DOHH2 (cell line): ENCODE results near the gene PPM1F.

Source experiments
- H3F3A ChIP-seq: fragments of 200-600 bp; sonication (generic), shearing (Covaris generic); 2 replicates; pipeline ENCODE4 v1.6.0; 2016; ENCODE audit warnings: antibody characterized with exemption, mild to moderate bottlenecking; ENCODE audit not compliant: control insufficient read depth, insufficient read depth
- H3K27ac ChIP-seq: fragments of 200-600 bp; sonication (generic); 2 replicates; pipeline ENCODE4 v1.5.1; 2014; ENCODE audit warnings: low read depth, mild to moderate bottlenecking, low read length, moderate library complexity
- H3K27me3 ChIP-seq: fragments of 200-600 bp; sonication (generic); 2 replicates; pipeline ENCODE4 v1.6.1; 2014; ENCODE audit warnings: mild to moderate bottlenecking, low read length, mixed read lengths; ENCODE audit not compliant: control insufficient read depth
- H3K36me3 ChIP-seq: fragments of 200-600 bp; sonication (generic); 2 replicates; pipeline ENCODE4 v1.6.1; 2014; ENCODE audit warnings: mild to moderate bottlenecking, low read length, moderate library complexity, mixed read lengths; ENCODE audit not compliant: control insufficient read depth
- H3K4me1 ChIP-seq: fragments of 200-600 bp; sonication (generic); 2 replicates; pipeline ENCODE4 v1.6.1; 2014; ENCODE audit warnings: mild to moderate bottlenecking, low read length, mixed read lengths; ENCODE audit not compliant: control insufficient read depth
- H3K4me2 ChIP-seq: fragments of 200-600 bp; sonication (generic); 2 replicates; pipeline ENCODE4 v1.6.0; 2014; ENCODE audit warnings: mild to moderate bottlenecking, low read length, moderate library complexity
- H3K4me3 ChIP-seq: fragments of 200-600 bp; sonication (generic); 2 replicates; pipeline ENCODE4 v1.5.1; 2014; ENCODE audit warnings: mild to moderate bottlenecking, low read length, mixed read lengths
- H3K79me2 ChIP-seq: fragments of 200-600 bp; sonication (generic); 2 replicates; pipeline ENCODE4 v1.6.1; 2014; ENCODE audit warnings: mild to moderate bottlenecking, low read length, mixed read lengths; ENCODE audit not compliant: control insufficient read depth
- H3K9me2 ChIP-seq: fragments of 200-600 bp; sonication (generic); replicated peaks from 2 replicates; pipeline ENCODE4 v1.6.1; 2014; ENCODE audit warnings: mild to moderate bottlenecking, low read length, mixed read lengths; ENCODE audit not compliant: control insufficient read depth
- H3K9me3 ChIP-seq: fragments of 200-600 bp; sonication (generic); 2 replicates; pipeline ENCODE4 v1.6.1; 2014; ENCODE audit warnings: antibody characterized with exemption, low read length, mixed read lengths; ENCODE audit not compliant: control insufficient read depth, insufficient read depth
- H4K20me1 ChIP-seq: fragments of 200-600 bp; sonication (generic); 2 replicates; pipeline ENCODE4 v1.6.0; 2014; ENCODE audit warnings: low read depth, mild to moderate bottlenecking, antibody characterized with exemption, low read length, moderate library complexity; ENCODE audit not compliant: control insufficient read depth, insufficient read depth
- EZH2phosphoT487 ChIP-seq: fragments of 200-600 bp; sonication (generic); IDR thresholded peaks from 2 replicates; pipeline ENCODE4 v1.6.1; 2017; ENCODE audit warnings: borderline replicate concordance, mild to moderate bottlenecking, antibody characterized with exemption, low read length, moderate library complexity, mixed read lengths
- TF ChIP-seq, protein P1 (sequence below): fragments of 200-600 bp; sonication (generic); IDR thresholded peaks from one replicate; pipeline ENCODE4 v1.5.1; 2014; ENCODE audit warnings: antibody characterized with exemption, mild to moderate bottlenecking, low read depth, low read length; ENCODE audit not compliant: poor library complexity, severe bottlenecking

The PPM1F gene

DNA sequence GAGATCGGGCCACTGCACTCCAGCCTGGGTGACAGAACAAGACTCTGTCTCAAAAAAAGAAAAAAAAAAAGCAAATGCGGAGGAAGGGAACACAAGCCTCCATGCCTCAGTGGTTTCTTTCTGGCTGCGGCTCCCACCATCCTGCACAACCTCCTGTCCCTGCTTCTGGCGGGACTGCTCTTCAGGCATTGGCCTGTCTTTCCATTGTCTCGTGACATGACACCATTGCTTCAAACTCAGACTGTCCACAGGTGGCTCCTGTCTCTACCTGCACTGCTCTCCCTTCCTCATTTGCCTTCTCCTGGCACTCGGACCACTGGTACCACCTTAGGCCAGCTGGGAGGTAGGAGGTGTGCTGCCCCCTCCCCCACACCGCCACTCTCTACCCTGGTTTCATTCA, 10.6 kb upstream of the PPM1F start:
- Histone ChIP-seq H3K79me2 (no peaks in the 10 kb centered on the region), H3K4me3 (no peak overlapping the region), H3K4me2 (no peak overlapping the region), H3F3A (no peaks in the 10 kb centered on the region), H3K9me3 (no peaks in the 10 kb centered on the region), H4K20me1 (no peaks in the 10 kb centered on the region), H3K9me2 (no peaks in the 10 kb centered on the region), H3K27me3 (no peaks in the 10 kb centered on the region), H3K36me3 (peaks cover 88% of the 10 kb centered on the region), H3K4me1 (no peaks in the 10 kb centered on the region), H3K27ac (no peak overlapping the region)
- TF ChIP-seq, protein P1, sequence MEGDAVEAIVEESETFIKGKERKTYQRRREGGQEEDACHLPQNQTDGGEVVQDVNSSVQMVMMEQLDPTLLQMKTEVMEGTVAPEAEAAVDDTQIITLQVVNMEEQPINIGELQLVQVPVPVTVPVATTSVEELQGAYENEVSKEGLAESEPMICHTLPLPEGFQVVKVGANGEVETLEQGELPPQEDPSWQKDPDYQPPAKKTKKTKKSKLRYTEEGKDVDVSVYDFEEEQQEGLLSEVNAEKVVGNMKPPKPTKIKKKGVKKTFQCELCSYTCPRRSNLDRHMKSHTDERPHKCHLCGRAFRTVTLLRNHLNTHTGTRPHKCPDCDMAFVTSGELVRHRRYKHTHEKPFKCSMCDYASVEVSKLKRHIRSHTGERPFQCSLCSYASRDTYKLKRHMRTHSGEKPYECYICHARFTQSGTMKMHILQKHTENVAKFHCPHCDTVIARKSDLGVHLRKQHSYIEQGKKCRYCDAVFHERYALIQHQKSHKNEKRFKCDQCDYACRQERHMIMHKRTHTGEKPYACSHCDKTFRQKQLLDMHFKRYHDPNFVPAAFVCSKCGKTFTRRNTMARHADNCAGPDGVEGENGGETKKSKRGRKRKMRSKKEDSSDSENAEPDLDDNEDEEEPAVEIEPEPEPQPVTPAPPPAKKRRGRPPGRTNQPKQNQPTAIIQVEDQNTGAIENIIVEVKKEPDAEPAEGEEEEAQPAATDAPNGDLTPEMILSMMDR, result no peak

DNA sequence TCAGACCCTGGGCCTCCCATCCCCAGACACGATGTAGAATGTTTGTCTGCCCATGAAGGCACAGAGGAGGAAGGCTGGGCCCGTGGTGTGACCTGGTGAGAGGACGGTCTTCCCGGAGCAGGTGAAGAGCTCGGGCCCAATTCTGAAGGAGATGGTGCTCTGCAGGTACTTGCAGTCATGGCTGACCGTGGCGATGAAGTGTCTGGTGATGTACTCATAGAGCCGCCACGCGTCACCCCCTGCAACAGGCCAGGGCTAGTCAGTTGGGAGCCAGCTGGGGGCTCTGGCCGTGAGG, 10.0 kb upstream of the PPM1F start:
- Histone ChIP-seq H3K79me2 (no peaks in the 10 kb centered on the region), H3K27me3 (no peaks in the 10 kb centered on the region), H3K36me3 (peaks cover 81% of the 10 kb centered on the region), H3K9me2 (no peaks in the 10 kb centered on the region), H4K20me1 (no peaks in the 10 kb centered on the region), H3K27ac (no peak overlapping the region), H3K4me2 (no peak overlapping the region), H3K9me3 (no peaks in the 10 kb centered on the region), H3K4me3 (no peak overlapping the region), H3F3A (no peaks in the 10 kb centered on the region), H3K4me1 (no peaks in the 10 kb centered on the region)
- TF ChIP-seq, protein P1, result no peak
- no peak for TF ChIP-seq EZH2phosphoT487

DNA sequence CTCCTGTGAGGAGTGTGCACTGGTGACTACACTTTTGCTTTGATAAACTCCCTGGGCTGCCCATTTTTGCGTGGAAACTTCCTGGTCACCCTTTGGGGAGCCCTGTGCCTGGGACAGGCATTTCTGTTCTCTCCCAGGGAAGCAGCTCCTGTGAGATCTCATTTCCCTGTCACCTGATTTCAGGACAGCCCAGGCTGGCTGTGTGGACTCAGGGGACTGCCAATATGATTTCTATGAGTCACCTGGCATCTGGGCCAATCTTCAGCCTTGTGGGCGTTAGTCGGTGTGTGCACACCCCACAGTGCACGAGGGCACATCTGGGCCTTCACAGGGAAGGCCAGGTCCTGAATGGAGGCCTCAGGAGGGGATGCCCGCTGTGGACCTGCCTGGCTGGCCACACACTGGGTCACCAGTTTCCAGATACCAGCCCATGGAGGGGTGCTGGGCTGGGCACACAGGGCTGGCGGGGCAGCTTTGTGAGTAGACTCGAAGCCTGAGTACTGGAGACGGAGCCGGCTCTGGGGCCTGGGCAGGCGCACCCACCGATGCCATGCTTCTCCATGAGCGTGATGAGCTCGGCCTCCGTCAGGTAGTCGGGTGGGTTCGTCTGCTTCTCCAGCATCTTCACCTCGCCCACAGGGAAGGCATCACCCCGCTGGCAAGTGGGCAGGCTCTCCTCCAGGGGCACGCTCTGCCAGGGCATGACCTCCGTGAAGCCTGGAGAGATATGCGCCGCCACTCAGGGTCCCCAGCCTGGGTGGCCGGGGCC, 9.4 kb upstream of the PPM1F start:
- no peaks in the 10 kb centered on the region for H3K9me3 ChIP-seq
- peaks cover 76% of the 10 kb centered on the region for H3K36me3 ChIP-seq
- no peaks in the 10 kb centered on the region for H3F3A ChIP-seq

More for the DNA sequence above, 9.4 kb upstream of the PPM1F start:
- no peaks in the 10 kb centered on the region for H3K27me3 ChIP-seq
- no peak overlapping the region for H3K27ac ChIP-seq
- TF ChIP-seq, protein P1, result no peak
- no peak for TF ChIP-seq EZH2phosphoT487
- no peak overlapping the region for H3K4me3 ChIP-seq
- no peaks in the 10 kb centered on the region for H3K79me2 ChIP-seq
- no peak overlapping the region for H3K4me2 ChIP-seq
- H3K4me1 ChIP-seq, result no peaks in the 10 kb centered on the region
- no peaks in the 10 kb centered on the region for H4K20me1 ChIP-seq
- no peaks in the 10 kb centered on the region for H3K9me2 ChIP-seq
